WI38 (cell line): Measurements from ENCODE around the gene MUC5B.

Experiments used
- H3K4me3 ChIP-seq: 2 replicates; pipeline ENCODE4 v1.5.1; 2011; ENCODE audit warnings: low read depth, mild to moderate bottlenecking, control low read depth, low read length
- CTCF ChIP-seq: IDR thresholded peaks from 2 replicates; pipeline ENCODE4 v1.5.1; 2012; ENCODE audit warnings: low read depth, mild to moderate bottlenecking, control low read depth, low read length

The MUC5B gene

GRCh38 chr11:1218788-1219445 is 3.9 kb upstream of the MUC5B start:
- TF ChIP-seq CTCF: no peak
- no peak overlapping the region for H3K4me3 ChIP-seq

GRCh38 chr11:1219446-1219833 is 3.4 kb upstream of the MUC5B start:
- TF ChIP-seq CTCF: no peak
- H3K4me3 ChIP-seq: no peak overlapping the region

- H3K4me3 ChIP-seq: no peak overlapping the region
- no peak for TF ChIP-seq CTCF
Observed at GRCh38 chr11:1219834-1220815, 2.7 kb upstream of the MUC5B start.

DNA sequence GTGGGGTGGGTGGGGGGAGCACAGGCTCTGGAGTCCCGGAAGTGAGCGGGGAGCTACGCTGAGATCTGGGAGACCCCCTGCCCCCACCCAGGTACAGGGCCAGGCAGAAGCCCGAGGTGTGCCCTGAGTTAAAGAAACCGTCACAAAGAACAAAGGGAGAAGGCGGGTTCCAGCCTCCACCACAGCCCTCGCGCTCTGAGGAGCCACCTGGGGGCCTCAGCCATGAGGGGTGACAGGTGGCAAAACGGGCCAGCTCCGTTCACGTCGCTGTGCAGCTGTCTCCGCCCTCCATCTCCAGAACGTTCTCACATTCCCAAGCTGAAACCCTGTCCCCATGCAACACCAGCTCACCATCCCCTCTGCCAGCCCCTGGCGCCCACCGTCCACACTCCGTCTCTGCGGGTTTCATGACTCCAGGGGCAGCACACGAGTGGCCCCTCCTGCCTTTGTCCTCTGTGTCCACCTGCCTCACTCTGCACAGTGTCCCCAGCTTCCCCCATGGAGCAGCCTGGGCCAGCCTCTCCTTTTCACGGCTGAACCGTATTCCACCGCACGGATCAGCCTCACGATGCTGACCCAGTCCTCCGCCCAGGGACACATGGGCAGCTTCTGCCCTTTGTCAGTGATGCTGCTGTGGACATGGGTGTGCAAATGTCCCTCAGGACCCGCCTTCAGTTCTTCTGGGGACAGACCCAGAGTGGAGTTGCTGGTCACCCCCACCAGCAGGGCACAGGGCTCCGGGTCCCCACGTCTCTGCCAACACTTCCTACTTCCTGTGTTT is 1.7 kb upstream of the MUC5B start:
- no peak for TF ChIP-seq CTCF
- no peak overlapping the region for H3K4me3 ChIP-seq

DNA sequence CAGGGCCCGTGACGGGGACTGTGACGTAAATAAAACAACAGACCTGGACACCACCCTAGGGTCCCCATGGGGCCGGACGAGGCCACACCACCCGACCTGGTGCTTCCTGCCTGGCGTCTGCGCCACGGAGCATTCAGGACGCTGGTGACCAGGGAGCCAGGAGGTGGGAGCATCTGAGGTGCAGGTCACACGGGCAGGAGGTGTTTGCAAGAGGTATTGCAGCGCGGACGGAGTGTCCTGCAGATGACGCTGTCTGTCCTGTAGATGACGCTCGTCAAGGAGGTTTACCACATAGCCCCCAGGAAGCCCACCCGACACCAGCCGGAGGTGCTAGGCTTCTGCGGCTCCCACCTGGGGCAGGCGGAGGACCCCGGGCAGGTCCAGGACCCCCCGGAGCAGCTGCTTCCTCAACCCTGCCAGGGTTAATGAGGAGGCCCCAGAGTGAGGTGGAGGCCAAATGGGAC is 986 bp upstream of the MUC5B start:
- no peak for TF ChIP-seq CTCF

GRCh38 chr11:1223346-1224110 is 662 bp downstream of the MUC5B start:
- H3K4me3 ChIP-seq: no peak overlapping the region

More for the DNA sequence above, 986 bp upstream of the MUC5B start:
- H3K4me3 ChIP-seq: no peak overlapping the region

More at GRCh38 chr11:1223346-1224110, 662 bp downstream of the MUC5B start:
- TF ChIP-seq CTCF: no peak
